ENCODE data around the gene RIPK4. TPM values are rescaled to one million over a fixed set of nuclear protein-coding genes. Genes with fewer than 3 reads are reported as not detected.

RIPK4 gene
- total and polyA plus RNA-seq, 2 of the 13 experiments (the other 11 are each of a cell fraction or from before 2014, with no cell fraction given) = 3.1 to 4.9 TPM

DNA sequence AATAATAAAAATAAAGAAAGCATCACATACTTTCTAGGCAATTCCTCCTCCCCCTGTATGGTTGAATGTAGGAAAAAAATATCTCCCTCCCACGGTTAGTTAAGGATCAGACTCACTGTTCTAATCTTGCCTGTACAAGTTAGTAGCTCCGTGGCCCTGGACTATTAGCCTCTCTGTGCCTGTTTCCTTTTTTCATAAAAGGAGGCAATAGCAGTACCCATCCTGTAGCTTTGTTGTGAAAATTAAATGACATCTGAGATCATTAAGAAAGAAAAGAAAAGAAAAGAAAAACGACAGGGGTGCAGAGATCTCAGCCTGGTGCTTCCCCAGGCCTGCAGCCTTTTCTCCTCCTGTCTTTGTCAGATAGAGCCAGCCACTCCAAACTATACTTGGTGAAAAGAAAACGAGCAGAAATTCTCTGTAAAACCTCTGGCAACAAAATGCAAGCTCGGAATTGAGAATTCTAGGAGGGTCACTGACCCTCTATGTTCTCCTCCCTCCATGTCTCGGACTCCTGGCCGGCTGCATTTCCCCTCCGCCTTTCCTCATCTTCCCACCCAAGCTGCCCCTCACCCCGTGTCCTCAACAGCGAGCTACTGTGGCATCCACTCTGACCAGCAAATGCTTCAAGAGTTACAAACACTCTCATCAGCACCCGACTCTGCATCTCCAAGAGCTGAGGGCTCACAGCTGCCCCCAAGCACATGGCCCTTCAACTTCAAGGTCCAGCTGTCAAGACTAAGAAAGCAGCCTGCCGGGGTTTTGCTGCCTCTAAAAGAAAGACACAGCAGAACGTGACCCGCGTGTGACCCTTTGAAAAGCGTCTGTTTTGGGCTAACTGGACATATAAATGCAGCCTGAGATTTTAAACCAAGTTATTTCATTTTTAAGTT, 13.6 kb downstream of the RIPK4 start:
- H3K4me3 ChIP-seq (replicated peaks in 1 of 3; ENCODE audit: insufficient read depth in 1 of 3, low read depth in 2 of 3, low read length in 3 of 3) = no peak overlapping the region
- H3K79me2 ChIP-seq (ENCODE audit: insufficient read depth, low read length) = peaks cover 20% of the 10 kb centered on the region
- H3K4me2 ChIP-seq (ENCODE audit: low read depth, low read length) = no peak overlapping the region
- H3K27ac ChIP-seq (ENCODE audit: extremely low read length, insufficient read depth, low read length) = no peak overlapping the region
- no TSS peak for BruUV-seq (replicated peaks)
- DNase-seq (ENCODE audit: low spot score) (no peak), FAIRE-seq (no peak), ATAC-seq (no peak)
- in situ Hi-C loops (cut with HindIII; ENCODE audit: extremely low pct_ligation_motif_present, low pct_unique_long_range_greater_than_20kb) = no loop called here
- no peak overlapping the region for H2AFZ ChIP-seq (ENCODE audit: low read length)
- H3K36me3 ChIP-seq (replicated peaks in 1 of 2; ENCODE audit: control insufficient read depth in 1 of 2, insufficient read depth in 2 of 2, low read length in 2 of 2) = peaks cover 25 to 47% of the 10 kb centered on the region in 2 experiments
- no peaks in the 10 kb centered on the region for H3K27me3 ChIP-seq (ENCODE audit: control insufficient read depth in 1 of 2, insufficient read depth in 2 of 2, low read length in 2 of 2)
- 91% methylated on average over 16 of the region's 16 CpGs for WGBS (ENCODE audit: low lambda C conversion rate)
- no peaks in the 10 kb centered on the region for H3K9me3 ChIP-seq (ENCODE audit: low read length)
- TF ChIP-seq ZNF44 (CRISPR knock-in tag; IDR thresholded peaks at IDR 0.05) (no peak), NFE2L2 (IDR thresholded peaks at IDR 0.05; ENCODE audit: low read length) (no peak), ZNF615 (CRISPR knock-in tag; IDR thresholded peaks at IDR 0.05; ENCODE audit: borderline replicate concordance) (no peak), RELA (CRISPR knock-in tag; IDR thresholded peaks at IDR 0.05) (no peak), NFATC3 (CRISPR knock-in tag; IDR thresholded peaks at IDR 0.05) (no peak), ZNF546 (CRISPR knock-in tag; conservative IDR thresholded peaks at IDR 0.05) (no peak), ZNF224 (CRISPR knock-in tag; IDR thresholded peaks at IDR 0.05) (no peak), CBX2 (IDR thresholded peaks at IDR 0.05; ENCODE audit: low read depth, low read length) (no peak), CBX2 (CRISPR knock-in tag; IDR thresholded peaks at IDR 0.05; ENCODE audit: low read depth) (no peak), SIN3B (IDR thresholded peaks at IDR 0.05; ENCODE audit: low read length) (no peak), ZNF20 (CRISPR knock-in tag; IDR thresholded peaks at IDR 0.05) (no peak), NCOA5 (CRISPR knock-in tag; IDR thresholded peaks at IDR 0.05) (no peak), RAD21 (CRISPR knock-in tag; IDR thresholded peaks at IDR 0.05) (no peak), HCFC1 (IDR thresholded peaks at IDR 0.05; ENCODE audit: low read depth, low read length) (no peak), ZC3H13 (CRISPR knock-in tag; IDR thresholded peaks at IDR 0.05) (no peak)
- TF ChIP-seq, protein P1, sequence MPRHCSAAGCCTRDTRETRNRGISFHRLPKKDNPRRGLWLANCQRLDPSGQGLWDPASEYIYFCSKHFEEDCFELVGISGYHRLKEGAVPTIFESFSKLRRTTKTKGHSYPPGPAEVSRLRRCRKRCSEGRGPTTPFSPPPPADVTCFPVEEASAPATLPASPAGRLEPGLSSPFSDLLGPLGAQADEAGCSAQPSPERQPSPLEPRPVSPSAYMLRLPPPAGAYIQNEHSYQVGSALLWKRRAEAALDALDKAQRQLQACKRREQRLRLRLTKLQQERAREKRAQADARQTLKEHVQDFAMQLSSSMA (CRISPR knock-in tag; IDR thresholded peaks at IDR 0.05) = no peak
- TF ChIP-seq, protein P2, sequence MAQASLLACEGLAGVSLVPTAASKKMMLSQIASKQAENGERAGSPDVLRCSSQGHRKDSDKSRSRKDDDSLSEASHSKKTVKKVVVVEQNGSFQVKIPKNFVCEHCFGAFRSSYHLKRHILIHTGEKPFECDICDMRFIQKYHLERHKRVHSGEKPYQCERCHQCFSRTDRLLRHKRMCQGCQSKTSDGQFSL (CRISPR knock-in tag; IDR thresholded peaks at IDR 0.05) = no peak
- TF ChIP-seq, protein P3, sequence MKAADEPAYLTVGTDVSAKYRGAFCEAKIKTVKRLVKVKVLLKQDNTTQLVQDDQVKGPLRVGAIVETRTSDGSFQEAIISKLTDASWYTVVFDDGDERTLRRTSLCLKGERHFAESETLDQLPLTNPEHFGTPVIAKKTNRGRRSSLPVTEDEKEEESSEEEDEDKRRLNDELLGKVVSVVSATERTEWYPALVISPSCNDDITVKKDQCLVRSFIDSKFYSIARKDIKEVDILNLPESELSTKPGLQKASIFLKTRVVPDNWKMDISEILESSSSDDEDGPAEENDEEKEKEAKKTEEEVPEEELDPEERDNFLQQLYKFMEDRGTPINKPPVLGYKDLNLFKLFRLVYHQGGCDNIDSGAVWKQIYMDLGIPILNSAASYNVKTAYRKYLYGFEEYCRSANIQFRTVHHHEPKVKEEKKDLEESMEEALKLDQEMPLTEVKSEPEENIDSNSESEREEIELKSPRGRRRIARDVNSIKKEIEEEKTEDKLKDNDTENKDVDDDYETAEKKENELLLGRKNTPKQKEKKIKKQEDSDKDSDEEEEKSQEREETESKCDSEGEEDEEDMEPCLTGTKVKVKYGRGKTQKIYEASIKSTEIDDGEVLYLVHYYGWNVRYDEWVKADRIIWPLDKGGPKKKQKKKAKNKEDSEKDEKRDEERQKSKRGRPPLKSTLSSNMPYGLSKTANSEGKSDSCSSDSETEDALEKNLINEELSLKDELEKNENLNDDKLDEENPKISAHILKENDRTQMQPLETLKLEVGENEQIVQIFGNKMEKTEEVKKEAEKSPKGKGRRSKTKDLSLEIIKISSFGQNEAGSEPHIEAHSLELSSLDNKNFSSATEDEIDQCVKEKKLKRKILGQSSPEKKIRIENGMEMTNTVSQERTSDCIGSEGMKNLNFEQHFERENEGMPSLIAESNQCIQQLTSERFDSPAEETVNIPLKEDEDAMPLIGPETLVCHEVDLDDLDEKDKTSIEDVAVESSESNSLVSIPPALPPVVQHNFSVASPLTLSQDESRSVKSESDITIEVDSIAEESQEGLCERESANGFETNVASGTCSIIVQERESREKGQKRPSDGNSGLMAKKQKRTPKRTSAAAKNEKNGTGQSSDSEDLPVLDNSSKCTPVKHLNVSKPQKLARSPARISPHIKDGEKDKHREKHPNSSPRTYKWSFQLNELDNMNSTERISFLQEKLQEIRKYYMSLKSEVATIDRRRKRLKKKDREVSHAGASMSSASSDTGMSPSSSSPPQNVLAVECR (CRISPR knock-in tag; IDR thresholded peaks at IDR 0.05; ENCODE audit: borderline replicate concordance) = no peak
- peaks cover 56% of the 10 kb centered on the region for H4K20me1 ChIP-seq (ENCODE audit: insufficient read depth, low read length)
- H3K4me1 ChIP-seq (ENCODE audit: insufficient read depth, low read length) = peaks cover 46% of the 10 kb centered on the region
- no peak overlapping the region for H3K9ac ChIP-seq (ENCODE audit: insufficient read depth, low read depth, low read length)
- POLR2A ChIA-PET = interaction anchor here (1.1 to 4.4 kb wide), 3 partner anchors 8 to 26 kb away, joined by 3 to 35 read pairs (median 13); no protein-coding TSS in a partner anchor
- intact Hi-C loops (cut with micrococcal nuclease; ENCODE audit: unreplicated experiment) = no loop called here
- CTCF ChIA-PET (ENCODE audit: low intra/inter-chr PET ratio, low total read pairs) = no interaction called here
